ENCODE results near the gene CCDC112. TPM values are rescaled to one million over a fixed set of nuclear protein-coding genes. Genes with fewer than 3 reads are reported as not detected.

The CCDC112 gene
- total and polyA plus RNA-seq, 4 donors, result 4.1 to 8.3 (median 6.9) TPM

DNA sequence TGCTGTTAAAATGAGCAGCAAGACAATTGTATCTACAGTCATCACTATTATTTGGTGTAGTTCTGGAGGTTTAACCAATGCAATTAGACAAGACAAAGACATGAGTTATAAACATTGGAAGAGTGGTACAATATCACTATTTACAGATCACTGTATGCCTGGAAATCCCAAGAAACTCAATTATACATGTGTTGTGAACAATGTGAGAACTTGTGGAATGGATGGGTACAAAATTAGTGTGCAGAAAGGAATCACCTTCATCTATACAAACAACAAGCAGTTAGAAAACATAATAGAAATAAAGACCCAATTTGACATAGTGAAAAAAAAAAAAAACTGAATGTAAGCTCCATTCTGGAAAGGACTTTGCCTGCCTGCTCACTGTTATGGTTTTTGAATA, 12.4 kb upstream of the CCDC112 start:
- Histone ChIP-seq H3K4me1 (ENCODE audit: control insufficient read depth in 1 of 2, insufficient read depth in 2 of 2, low read length in 2 of 2) (no peaks in the 10 kb centered on the region), H3K36me3 (ENCODE audit: control insufficient read depth in 1 of 2, insufficient read depth in 2 of 2, low read length in 1 of 2) (no peaks in the 10 kb centered on the region), H3K27me3 (ENCODE audit: control insufficient read depth in 1 of 2, insufficient read depth in 2 of 2, low read length in 1 of 2) (no peaks in the 10 kb centered on the region), H3K9me3 (ENCODE audit: control insufficient read depth, low read length) (no peaks in the 10 kb centered on the region), H3K4me3 (ENCODE audit: low read length in 2 of 2) (no peak overlapping the region), H3K27ac (ENCODE audit: low read depth in 1 of 2, low read length in 2 of 2) (no peak overlapping the region)
- ATAC-seq (ENCODE audit: low FRiP score) (no peak), DNase-seq (no peak)
- intact Hi-C loops (cut with DNase I), result loop anchor here in 1 of 2 donors (2.0 kb wide), 1 partner anchor 278 kb away; no protein-coding TSS in a partner anchor

DNA sequence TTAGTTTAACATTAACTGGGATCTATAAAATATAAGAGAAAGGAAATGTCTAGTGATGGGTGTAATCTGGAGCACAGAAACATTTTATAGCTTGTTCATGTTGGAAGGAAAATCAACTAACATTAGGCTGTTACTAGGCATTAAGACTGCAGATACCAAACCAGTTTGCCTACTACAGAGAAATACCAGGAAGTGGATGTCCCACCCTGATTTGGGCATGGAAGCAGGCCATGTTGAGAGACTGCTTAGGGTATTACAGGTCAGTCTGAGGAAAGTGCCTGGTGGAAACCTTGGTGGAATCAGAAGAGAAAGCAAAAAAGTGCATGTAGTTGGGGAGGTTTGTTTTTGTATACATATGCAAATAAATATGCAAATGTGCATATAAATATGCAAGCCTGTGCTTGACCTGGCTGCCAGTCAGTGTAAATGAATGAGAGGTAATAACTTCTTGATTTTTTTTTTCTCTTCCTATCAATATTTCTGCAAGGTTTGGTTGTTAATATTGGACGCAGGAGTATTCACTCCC, 9.6 kb upstream of the CCDC112 start:
- no peak for ATAC-seq (ENCODE audit: low FRiP score)
- H3K27me3 ChIP-seq (ENCODE audit: control insufficient read depth in 1 of 2, insufficient read depth in 2 of 2, low read length in 1 of 2), result no peaks in the 10 kb centered on the region
- no peak overlapping the region for H3K4me3 ChIP-seq (ENCODE audit: low read length in 2 of 2)
- 93 to 97% methylated on average over 1 of the region's 1 CpG for WGBS, 2 donors
- intact Hi-C loops (cut with DNase I), result no loop called here
- H3K4me1 ChIP-seq (ENCODE audit: control insufficient read depth in 1 of 2, insufficient read depth in 2 of 2, low read length in 2 of 2), result no peaks in the 10 kb centered on the region
- no peak overlapping the region for H3K27ac ChIP-seq (ENCODE audit: low read depth in 1 of 2, low read length in 2 of 2)
- no peaks in the 10 kb centered on the region for H3K9me3 ChIP-seq (ENCODE audit: control insufficient read depth, low read length)
- no peaks in the 10 kb centered on the region for H3K36me3 ChIP-seq (ENCODE audit: control insufficient read depth in 1 of 2, insufficient read depth in 2 of 2, low read length in 1 of 2)
- DNase-seq, result no peak

DNA sequence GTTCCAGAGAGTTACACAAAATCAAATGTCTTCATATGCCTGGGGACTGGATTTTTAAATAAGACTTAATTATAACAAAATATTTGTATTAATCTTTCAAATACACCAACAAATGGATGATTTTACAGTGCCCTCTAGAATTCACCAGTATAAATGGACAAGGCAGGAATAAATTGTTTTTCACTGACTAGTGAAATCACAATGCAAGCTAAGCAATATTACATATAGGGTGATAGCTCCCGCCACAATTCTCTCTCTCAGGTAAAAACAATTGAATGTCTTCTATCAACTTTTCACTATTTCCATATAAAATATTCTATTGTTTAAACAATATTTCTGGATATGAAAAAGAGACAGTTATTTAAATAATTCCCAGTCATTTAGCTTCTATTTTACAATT, 8.0 kb upstream of the CCDC112 start:
- H3K27me3 ChIP-seq (ENCODE audit: control insufficient read depth in 1 of 2, insufficient read depth in 2 of 2, low read length in 1 of 2), result no peaks in the 10 kb centered on the region
- H3K9me3 ChIP-seq (ENCODE audit: control insufficient read depth, low read length), result no peaks in the 10 kb centered on the region
- H3K4me1 ChIP-seq (ENCODE audit: control insufficient read depth in 1 of 2, insufficient read depth in 2 of 2, low read length in 2 of 2), result no peaks in the 10 kb centered on the region
- intact Hi-C loops (cut with DNase I), result no loop called here
- no peak overlapping the region for H3K27ac ChIP-seq (ENCODE audit: low read depth in 1 of 2, low read length in 2 of 2)
- WGBS, 2 donors, result 96 to 100% methylated on average over 1 of the region's 1 CpG
- no peak overlapping the region for H3K4me3 ChIP-seq (ENCODE audit: low read length in 2 of 2)
- no peak for DNase-seq
- H3K36me3 ChIP-seq (ENCODE audit: control insufficient read depth in 1 of 2, insufficient read depth in 2 of 2, low read length in 1 of 2), result no peaks in the 10 kb centered on the region
- no peak for ATAC-seq (ENCODE audit: low FRiP score)

DNA sequence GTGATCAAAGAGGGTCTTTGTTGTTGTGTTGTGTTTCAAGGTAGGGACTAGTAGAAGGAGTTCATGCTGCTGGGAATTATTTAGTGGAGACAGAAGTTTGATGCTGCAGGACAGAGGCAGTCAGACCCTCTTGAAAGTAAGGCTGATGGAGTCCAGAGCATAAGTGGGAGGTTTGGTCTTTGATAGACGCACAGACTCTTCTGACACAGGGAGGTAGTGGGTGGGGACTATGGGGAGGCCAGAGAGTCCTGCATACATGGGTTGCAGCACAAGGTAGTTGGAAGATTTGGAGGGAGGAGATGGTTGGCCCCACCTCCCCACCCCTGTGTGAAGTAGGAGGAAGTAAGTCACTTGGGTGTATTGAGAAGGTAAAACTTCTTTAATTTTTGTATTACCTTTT, 2.4 kb upstream of the CCDC112 start:
- Histone ChIP-seq H3K27ac (ENCODE audit: low read depth in 1 of 2, low read length in 2 of 2) (no peak overlapping the region), H3K27me3 (ENCODE audit: control insufficient read depth in 1 of 2, insufficient read depth in 2 of 2, low read length in 1 of 2) (no peaks in the 10 kb centered on the region), H3K36me3 (ENCODE audit: control insufficient read depth in 1 of 2, insufficient read depth in 2 of 2, low read length in 1 of 2) (no peaks in the 10 kb centered on the region), H3K4me3 (ENCODE audit: low read length in 2 of 2) (no peak overlapping the region), H3K9me3 (ENCODE audit: control insufficient read depth, low read length) (no peaks in the 10 kb centered on the region), H3K4me1 (ENCODE audit: control insufficient read depth in 1 of 2, insufficient read depth in 2 of 2, low read length in 2 of 2) (no peaks in the 10 kb centered on the region)
- intact Hi-C loops (cut with DNase I), result no loop called here
- 64% methylated on average over 1 of the region's 1 CpG for WGBS, 2 donors
- no peak for DNase-seq
- ATAC-seq (ENCODE audit: low FRiP score), result no peak

DNA sequence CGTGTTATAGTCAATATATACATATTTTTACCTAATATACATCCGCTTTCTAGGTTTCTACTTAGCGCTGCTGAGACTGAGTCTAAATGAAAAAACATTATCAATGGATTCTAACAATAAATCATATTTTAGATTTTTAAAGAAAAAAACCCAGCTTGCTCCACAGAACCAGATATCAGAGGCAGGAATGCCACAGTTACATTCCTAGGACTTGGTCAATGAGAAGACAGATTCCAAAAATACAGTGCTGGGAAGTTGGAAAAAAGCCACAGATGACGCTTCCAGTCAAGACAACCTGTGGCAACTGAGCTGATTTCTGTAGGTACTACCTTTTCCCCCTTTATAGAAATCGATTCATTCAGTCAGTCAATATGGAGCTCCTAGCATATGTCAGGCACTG, 577 bp upstream of the CCDC112 start:
- H3K36me3 ChIP-seq (ENCODE audit: control insufficient read depth in 1 of 2, insufficient read depth in 2 of 2, low read length in 1 of 2), result no peaks in the 10 kb centered on the region
- no peaks in the 10 kb centered on the region for H3K27me3 ChIP-seq (ENCODE audit: control insufficient read depth in 1 of 2, insufficient read depth in 2 of 2, low read length in 1 of 2)
- ATAC-seq (ENCODE audit: low FRiP score) (peak; percentile 12), DNase-seq (no peak)
- H3K27ac ChIP-seq (ENCODE audit: low read depth in 1 of 2, low read length in 2 of 2), result no peak overlapping the region
- H3K4me3 ChIP-seq (ENCODE audit: low read length in 2 of 2), result peak overlapping the region; percentile 26 to 39
- intact Hi-C loops (cut with DNase I), result no loop called here
- H3K4me1 ChIP-seq (ENCODE audit: control insufficient read depth in 1 of 2, insufficient read depth in 2 of 2, low read length in 2 of 2), result no peaks in the 10 kb centered on the region
- 33 to 37% methylated on average over 5 of the region's 5 CpGs for WGBS, 2 donors
- no peaks in the 10 kb centered on the region for H3K9me3 ChIP-seq (ENCODE audit: control insufficient read depth, low read length)

DNA sequence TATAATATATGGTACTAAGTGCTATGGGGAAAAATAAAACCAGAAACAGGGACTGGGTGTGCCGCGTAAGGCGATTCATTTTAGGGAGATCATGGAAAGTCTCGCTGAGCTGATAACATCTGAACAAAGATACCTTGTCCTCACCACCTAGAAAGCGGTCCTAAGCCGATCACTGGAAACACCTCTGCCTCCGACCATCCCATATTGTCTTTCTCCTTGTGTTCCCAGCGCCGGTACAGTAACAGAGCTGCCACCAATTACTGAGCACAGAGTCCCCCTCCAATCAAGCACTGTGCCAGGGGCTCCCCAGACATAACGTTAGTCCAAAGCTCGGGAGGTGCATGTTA, 704 bp downstream of the CCDC112 start:
- 15 to 17% methylated on average over 11 of the region's 11 CpGs for WGBS, 2 donors
- DNase-seq, result no peak
- ATAC-seq (ENCODE audit: low FRiP score), result peak; percentile 42
- no peaks in the 10 kb centered on the region for H3K9me3 ChIP-seq (ENCODE audit: control insufficient read depth, low read length)
- H3K36me3 ChIP-seq (ENCODE audit: control insufficient read depth in 1 of 2, insufficient read depth in 2 of 2, low read length in 1 of 2), result no peaks in the 10 kb centered on the region
- H3K4me3 ChIP-seq (ENCODE audit: low read length in 2 of 2), result peak overlapping the region; percentile 1 to 69
- H3K27me3 ChIP-seq (ENCODE audit: control insufficient read depth in 1 of 2, insufficient read depth in 2 of 2, low read length in 1 of 2), result no peaks in the 10 kb centered on the region
- no peak overlapping the region for H3K27ac ChIP-seq (ENCODE audit: low read depth in 1 of 2, low read length in 2 of 2)
- intact Hi-C loops (cut with DNase I), result no loop called here
- H3K4me1 ChIP-seq (ENCODE audit: control insufficient read depth in 1 of 2, insufficient read depth in 2 of 2, low read length in 2 of 2), result no peaks in the 10 kb centered on the region

DNA sequence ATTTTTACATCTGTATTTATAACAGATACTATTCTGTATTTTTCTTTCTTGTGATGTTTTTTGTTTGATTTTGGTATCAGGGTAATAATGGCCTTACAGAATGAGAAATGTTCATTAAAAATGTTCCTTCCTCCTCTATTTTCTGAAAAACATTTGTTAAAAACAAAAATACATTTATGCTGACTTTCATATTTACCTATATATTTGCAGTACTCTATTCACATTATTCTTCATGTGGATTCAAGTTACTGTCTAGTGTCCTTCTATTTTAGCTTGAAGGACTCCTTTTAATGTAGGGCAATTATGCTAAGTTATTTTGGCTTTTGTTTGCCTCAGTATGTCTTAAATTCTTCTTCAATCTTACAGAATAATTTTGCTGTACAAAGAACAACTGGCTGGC, 5.1 kb downstream of the CCDC112 start:
- Histone ChIP-seq H3K9me3 (ENCODE audit: control insufficient read depth, low read length) (no peaks in the 10 kb centered on the region), H3K36me3 (ENCODE audit: control insufficient read depth in 1 of 2, insufficient read depth in 2 of 2, low read length in 1 of 2) (no peaks in the 10 kb centered on the region), H3K27ac (ENCODE audit: low read depth in 1 of 2, low read length in 2 of 2) (no peak overlapping the region), H3K4me3 (ENCODE audit: low read length in 2 of 2) (no peak overlapping the region), H3K4me1 (ENCODE audit: control insufficient read depth in 1 of 2, insufficient read depth in 2 of 2, low read length in 2 of 2) (no peaks in the 10 kb centered on the region), H3K27me3 (ENCODE audit: control insufficient read depth in 1 of 2, insufficient read depth in 2 of 2, low read length in 1 of 2) (no peaks in the 10 kb centered on the region)
- no peak for ATAC-seq (ENCODE audit: low FRiP score)
- intact Hi-C loops (cut with DNase I), result no loop called here
- DNase-seq, result no peak

DNA sequence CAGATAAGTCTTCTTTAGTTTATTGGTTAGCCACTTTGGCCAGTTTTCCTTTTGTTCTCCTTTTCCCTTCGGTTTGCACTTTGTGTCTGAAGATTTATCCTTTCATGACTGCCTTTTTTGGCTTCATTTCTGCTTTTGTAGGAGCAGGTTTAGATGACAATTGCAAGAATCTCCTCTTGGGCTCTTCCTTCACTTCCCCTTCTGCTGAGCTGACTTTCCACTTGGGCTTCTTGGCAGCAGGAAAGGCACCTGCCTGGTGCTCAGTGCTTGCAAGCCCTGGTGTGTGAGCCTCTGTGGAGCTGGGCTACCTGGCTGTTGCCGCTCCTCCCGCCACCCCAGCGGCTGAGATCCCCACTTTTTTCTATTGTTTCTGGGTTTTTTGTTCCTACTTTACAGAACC, 7.3 kb downstream of the CCDC112 start:
- ATAC-seq (ENCODE audit: low FRiP score) (no peak), DNase-seq (no peak)
- H3K27me3 ChIP-seq (ENCODE audit: control insufficient read depth in 1 of 2, insufficient read depth in 2 of 2, low read length in 1 of 2), result no peaks in the 10 kb centered on the region
- 88 to 91% methylated on average over 4 of the region's 4 CpGs for WGBS, 2 donors
- intact Hi-C loops (cut with DNase I), result no loop called here
- H3K4me3 ChIP-seq (ENCODE audit: low read length in 2 of 2), result no peak overlapping the region
- no peaks in the 10 kb centered on the region for H3K36me3 ChIP-seq (ENCODE audit: control insufficient read depth in 1 of 2, insufficient read depth in 2 of 2, low read length in 1 of 2)
- no peaks in the 10 kb centered on the region for H3K9me3 ChIP-seq (ENCODE audit: control insufficient read depth, low read length)
- no peaks in the 10 kb centered on the region for H3K4me1 ChIP-seq (ENCODE audit: control insufficient read depth in 1 of 2, insufficient read depth in 2 of 2, low read length in 2 of 2)
- no peak overlapping the region for H3K27ac ChIP-seq (ENCODE audit: low read depth in 1 of 2, low read length in 2 of 2)

DNA sequence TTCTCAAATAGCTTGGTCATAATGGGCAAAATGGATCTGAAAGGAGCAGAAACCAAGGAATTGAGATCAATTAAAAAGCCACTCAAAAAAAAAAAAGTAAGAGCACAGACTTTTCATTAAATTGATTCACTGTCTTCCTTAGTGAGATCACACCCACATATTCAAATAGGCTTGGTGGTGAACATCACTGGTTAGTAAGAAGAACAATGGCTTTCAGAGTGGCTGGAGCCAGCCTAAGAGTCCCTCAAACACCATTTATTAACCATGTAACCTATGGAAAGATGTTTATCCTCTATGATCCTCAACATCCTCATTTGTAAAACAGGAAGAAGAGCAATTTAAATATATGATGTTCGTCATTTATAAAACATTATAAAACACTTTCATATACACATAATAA, 12.4 kb downstream of the CCDC112 start:
- H3K27ac ChIP-seq (ENCODE audit: low read depth in 1 of 2, low read length in 2 of 2), result no peak overlapping the region
- intact Hi-C loops (cut with DNase I), result no loop called here
- no peak for DNase-seq
- no peaks in the 10 kb centered on the region for H3K36me3 ChIP-seq (ENCODE audit: control insufficient read depth in 1 of 2, insufficient read depth in 2 of 2, low read length in 1 of 2)
- H3K9me3 ChIP-seq (ENCODE audit: control insufficient read depth, low read length), result no peaks in the 10 kb centered on the region
- WGBS, 2 donors, result 96 to 98% methylated on average over 1 of the region's 1 CpG
- no peak overlapping the region for H3K4me3 ChIP-seq (ENCODE audit: low read length in 2 of 2)
- no peaks in the 10 kb centered on the region for H3K4me1 ChIP-seq (ENCODE audit: control insufficient read depth in 1 of 2, insufficient read depth in 2 of 2, low read length in 2 of 2)
- ATAC-seq (ENCODE audit: low FRiP score), result no peak
- no peaks in the 10 kb centered on the region for H3K27me3 ChIP-seq (ENCODE audit: control insufficient read depth in 1 of 2, insufficient read depth in 2 of 2, low read length in 1 of 2)

Measured in aorta (tissue), 5 donors.